ENCODE data around the gene LRRC59.

The LRRC59 gene

GRCh38 chr17:50364715-50365114 is 32.6 kb downstream of the LRRC59 start:
- no peak for DNase-seq (ENCODE audit: insufficient read length)
- TF ChIP-seq TAF1 (IDR thresholded peaks at IDR 0.05; ENCODE audit: borderline replicate concordance, low read depth, low read length) = no peak
- no peak for TF ChIP-seq POLR2AphosphoS5 (IDR thresholded peaks at IDR 0.05; ENCODE audit: low read depth, low read length)
- no peak for TF ChIP-seq POLR2A (IDR thresholded peaks at IDR 0.05; ENCODE audit: low read depth, low read length)
- FAIRE-seq = no peak

GRCh38 chr17:50364061-50364458 is 33.3 kb downstream of the LRRC59 start:
- TF ChIP-seq TAF1 (IDR thresholded peaks at IDR 0.05; ENCODE audit: borderline replicate concordance, low read depth, low read length) (no peak), POLR2AphosphoS5 (IDR thresholded peaks at IDR 0.05; ENCODE audit: low read depth, low read length) (peak; percentile 62), POLR2A (IDR thresholded peaks at IDR 0.05; ENCODE audit: low read depth, low read length) (no peak; the same call in 1 of the 2 replicates)
- DNase-seq (ENCODE audit: insufficient read length) = no peak
- no peak for FAIRE-seq

GRCh38 chr17:50363217-50364060 is 33.9 kb downstream of the LRRC59 start:
- TF ChIP-seq POLR2AphosphoS5 (IDR thresholded peaks at IDR 0.05; ENCODE audit: low read depth, low read length) (no peak), TAF1 (IDR thresholded peaks at IDR 0.05; ENCODE audit: borderline replicate concordance, low read depth, low read length) (no peak), POLR2A (IDR thresholded peaks at IDR 0.05; ENCODE audit: low read depth, low read length) (no peak; the same call in 1 of the 2 replicates)
- no peak for DNase-seq (ENCODE audit: insufficient read length)
- no peak for FAIRE-seq

GRCh38 chr17:50362661-50363060 is 34.7 kb downstream of the LRRC59 start:
- TF ChIP-seq POLR2AphosphoS5 (IDR thresholded peaks at IDR 0.05; ENCODE audit: low read depth, low read length) (no peak), TAF1 (IDR thresholded peaks at IDR 0.05; ENCODE audit: borderline replicate concordance, low read depth, low read length) (no peak), POLR2A (IDR thresholded peaks at IDR 0.05; ENCODE audit: low read depth, low read length) (no peak)
- FAIRE-seq (no peak), DNase-seq (ENCODE audit: insufficient read length) (no peak)

GRCh38 chr17:50361561-50362480 is 35.5 kb downstream of the LRRC59 start:
- TF ChIP-seq POLR2A (IDR thresholded peaks at IDR 0.05; ENCODE audit: low read depth, low read length) = no peak; the same call in 1 of the 2 replicates
- no peak; the same call in 1 of the 2 replicates for TF ChIP-seq POLR2AphosphoS5 (IDR thresholded peaks at IDR 0.05; ENCODE audit: low read depth, low read length)
- no peak for TF ChIP-seq TAF1 (IDR thresholded peaks at IDR 0.05; ENCODE audit: borderline replicate concordance, low read depth, low read length)
- DNase-seq (ENCODE audit: insufficient read length) (peak; percentile 75), FAIRE-seq (peak; percentile 94)

- DNase-seq (ENCODE audit: insufficient read length) (no peak), FAIRE-seq (no peak)
- TF ChIP-seq TAF1 (IDR thresholded peaks at IDR 0.05; ENCODE audit: borderline replicate concordance, low read depth, low read length) = no peak
- no peak for TF ChIP-seq POLR2A (IDR thresholded peaks at IDR 0.05; ENCODE audit: low read depth, low read length)
- TF ChIP-seq POLR2AphosphoS5 (IDR thresholded peaks at IDR 0.05; ENCODE audit: low read depth, low read length) = no peak
These were observed 36.7 kb downstream of the LRRC59 start for GRCh38 chr17:50360486-50361115.

- no peak for DNase-seq (ENCODE audit: insufficient read length)
- no peak for FAIRE-seq
- TF ChIP-seq POLR2A (IDR thresholded peaks at IDR 0.05; ENCODE audit: low read depth, low read length) = no peak
- no peak for TF ChIP-seq POLR2AphosphoS5 (IDR thresholded peaks at IDR 0.05; ENCODE audit: low read depth, low read length)
- TF ChIP-seq TAF1 (IDR thresholded peaks at IDR 0.05; ENCODE audit: borderline replicate concordance, low read depth, low read length) = no peak
These were observed 37.3 kb downstream of the LRRC59 start for GRCh38 chr17:50359998-50360461.

GRCh38 chr17:50359005-50359699 is 38.2 kb downstream of the LRRC59 start:
- DNase-seq (ENCODE audit: insufficient read length) (no peak), FAIRE-seq (no peak)
- TF ChIP-seq POLR2AphosphoS5 (IDR thresholded peaks at IDR 0.05; ENCODE audit: low read depth, low read length) = no peak
- TF ChIP-seq POLR2A (IDR thresholded peaks at IDR 0.05; ENCODE audit: low read depth, low read length) = no peak
- no peak for TF ChIP-seq TAF1 (IDR thresholded peaks at IDR 0.05; ENCODE audit: borderline replicate concordance, low read depth, low read length)

- no peak for FAIRE-seq
- no peak for TF ChIP-seq TAF1 (IDR thresholded peaks at IDR 0.05; ENCODE audit: borderline replicate concordance, low read depth, low read length)
- no peak for TF ChIP-seq POLR2AphosphoS5 (IDR thresholded peaks at IDR 0.05; ENCODE audit: low read depth, low read length)
- TF ChIP-seq POLR2A (IDR thresholded peaks at IDR 0.05; ENCODE audit: low read depth, low read length) = no peak
- DNase-seq (ENCODE audit: insufficient read length) = no peak
These were observed 39.1 kb downstream of the LRRC59 start for GRCh38 chr17:50358177-50358576.

GRCh38 chr17:50356892-50357510 is 40.3 kb downstream of the LRRC59 start:
- DNase-seq (ENCODE audit: insufficient read length) (no peak), FAIRE-seq (no peak)
- no peak for TF ChIP-seq POLR2AphosphoS5 (IDR thresholded peaks at IDR 0.05; ENCODE audit: low read depth, low read length)
- no peak for TF ChIP-seq TAF1 (IDR thresholded peaks at IDR 0.05; ENCODE audit: borderline replicate concordance, low read depth, low read length)
- TF ChIP-seq POLR2A (IDR thresholded peaks at IDR 0.05; ENCODE audit: low read depth, low read length) = no peak
